ENCODE results near the gene SLC41A3.

Gene SLC41A3

DNA sequence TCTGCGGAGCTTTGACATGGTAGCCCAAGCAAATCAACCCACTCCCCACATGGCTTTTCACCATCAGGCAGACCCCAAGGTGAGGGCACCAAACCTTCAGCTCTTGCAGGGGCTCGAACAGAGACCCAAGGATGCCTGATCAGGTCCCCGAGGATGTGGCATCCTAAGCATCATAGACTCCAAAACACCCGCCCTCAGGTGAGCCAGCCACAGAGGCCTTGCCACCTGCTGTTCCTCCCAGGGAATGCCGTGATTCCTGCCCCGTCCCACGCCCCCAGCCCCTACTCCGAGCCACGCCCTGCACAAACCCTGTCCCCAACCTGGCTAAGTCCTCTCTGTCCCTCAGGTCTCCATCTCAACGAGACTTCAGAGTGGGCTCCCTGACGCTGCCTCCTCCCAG lies 34.7 kb upstream of the SLC41A3 start:
- no peak for TF ChIP-seq ZFX (IDR thresholded peaks at IDR 0.05)
- TF ChIP-seq, protein P1, sequence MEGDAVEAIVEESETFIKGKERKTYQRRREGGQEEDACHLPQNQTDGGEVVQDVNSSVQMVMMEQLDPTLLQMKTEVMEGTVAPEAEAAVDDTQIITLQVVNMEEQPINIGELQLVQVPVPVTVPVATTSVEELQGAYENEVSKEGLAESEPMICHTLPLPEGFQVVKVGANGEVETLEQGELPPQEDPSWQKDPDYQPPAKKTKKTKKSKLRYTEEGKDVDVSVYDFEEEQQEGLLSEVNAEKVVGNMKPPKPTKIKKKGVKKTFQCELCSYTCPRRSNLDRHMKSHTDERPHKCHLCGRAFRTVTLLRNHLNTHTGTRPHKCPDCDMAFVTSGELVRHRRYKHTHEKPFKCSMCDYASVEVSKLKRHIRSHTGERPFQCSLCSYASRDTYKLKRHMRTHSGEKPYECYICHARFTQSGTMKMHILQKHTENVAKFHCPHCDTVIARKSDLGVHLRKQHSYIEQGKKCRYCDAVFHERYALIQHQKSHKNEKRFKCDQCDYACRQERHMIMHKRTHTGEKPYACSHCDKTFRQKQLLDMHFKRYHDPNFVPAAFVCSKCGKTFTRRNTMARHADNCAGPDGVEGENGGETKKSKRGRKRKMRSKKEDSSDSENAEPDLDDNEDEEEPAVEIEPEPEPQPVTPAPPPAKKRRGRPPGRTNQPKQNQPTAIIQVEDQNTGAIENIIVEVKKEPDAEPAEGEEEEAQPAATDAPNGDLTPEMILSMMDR (conservative IDR thresholded peaks at IDR 0.05), result no peak
- no peak overlapping the region for H3K27ac ChIP-seq

DNA sequence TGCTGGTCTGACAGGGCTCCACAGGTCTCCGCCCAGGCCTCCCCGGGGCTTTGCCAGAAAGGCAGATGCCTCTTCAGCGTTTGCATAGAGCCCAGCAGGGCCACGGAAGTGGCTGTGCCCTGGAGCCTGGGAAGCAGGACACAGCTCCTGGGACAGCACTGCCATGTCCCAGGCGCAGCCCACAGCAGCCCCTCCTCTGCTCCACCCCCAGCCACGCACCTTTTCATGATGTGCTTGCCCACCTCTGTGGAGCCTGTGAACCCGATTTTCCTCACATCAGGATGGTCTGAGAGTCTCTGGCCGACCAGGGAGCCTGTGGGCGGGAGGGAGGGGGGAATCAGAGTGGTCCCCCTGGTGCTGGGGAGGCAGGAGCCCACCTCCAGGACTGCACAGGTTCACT lies 33.9 kb upstream of the SLC41A3 start:
- no peak overlapping the region for H3K27ac ChIP-seq

DNA sequence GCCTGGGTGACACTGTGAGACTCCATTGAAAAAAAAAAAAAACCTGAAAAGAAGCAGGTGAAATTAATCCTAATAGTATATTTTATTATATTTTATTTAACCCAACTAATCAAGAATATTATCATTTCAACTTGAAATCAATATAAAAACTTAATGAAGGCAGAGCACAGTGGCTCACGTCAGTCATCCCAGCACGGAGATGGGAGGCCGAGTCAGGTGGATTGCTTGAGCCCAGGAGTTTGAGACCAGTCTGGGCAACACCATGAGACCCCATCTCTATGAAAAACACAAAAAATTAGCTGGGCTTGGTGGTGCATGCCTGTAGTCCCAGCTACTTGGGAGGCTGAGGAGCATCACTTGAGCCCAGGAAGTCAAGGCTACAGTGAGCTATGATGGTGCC lies 33.3 kb upstream of the SLC41A3 start:
- H3K27ac ChIP-seq, result no peak overlapping the region
- TF ChIP-seq ZFX (IDR thresholded peaks at IDR 0.05), result no peak
- TF ChIP-seq, protein P1 (conservative IDR thresholded peaks at IDR 0.05), result no peak

More for the DNA sequence above, 33.9 kb upstream of the SLC41A3 start:
- TF ChIP-seq, protein P1 (conservative IDR thresholded peaks at IDR 0.05), result no peak
- TF ChIP-seq ZFX (IDR thresholded peaks at IDR 0.05), result no peak

DNA sequence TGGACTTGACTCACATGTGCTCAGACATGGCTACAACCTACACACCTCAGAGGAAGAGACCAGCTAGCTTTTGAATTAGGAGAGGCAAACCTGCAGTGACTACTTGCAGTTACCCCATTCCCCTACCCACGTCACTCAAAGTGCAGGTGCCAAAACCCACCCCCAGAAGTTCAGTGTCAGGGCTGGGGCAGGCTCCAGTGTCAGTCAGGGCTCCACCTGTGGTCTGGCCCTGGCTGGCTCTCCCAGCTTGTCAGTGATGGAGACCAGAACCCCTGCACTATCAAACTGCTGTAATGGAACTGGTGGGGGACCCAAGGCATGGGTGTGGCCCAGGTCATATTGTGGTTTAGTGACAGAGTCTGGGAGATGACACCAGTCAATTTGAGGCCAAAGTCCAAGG lies 32.6 kb upstream of the SLC41A3 start:
- TF ChIP-seq, protein P1 (conservative IDR thresholded peaks at IDR 0.05), result no peak
- TF ChIP-seq ZFX (IDR thresholded peaks at IDR 0.05), result no peak
- no peak overlapping the region for H3K27ac ChIP-seq

DNA sequence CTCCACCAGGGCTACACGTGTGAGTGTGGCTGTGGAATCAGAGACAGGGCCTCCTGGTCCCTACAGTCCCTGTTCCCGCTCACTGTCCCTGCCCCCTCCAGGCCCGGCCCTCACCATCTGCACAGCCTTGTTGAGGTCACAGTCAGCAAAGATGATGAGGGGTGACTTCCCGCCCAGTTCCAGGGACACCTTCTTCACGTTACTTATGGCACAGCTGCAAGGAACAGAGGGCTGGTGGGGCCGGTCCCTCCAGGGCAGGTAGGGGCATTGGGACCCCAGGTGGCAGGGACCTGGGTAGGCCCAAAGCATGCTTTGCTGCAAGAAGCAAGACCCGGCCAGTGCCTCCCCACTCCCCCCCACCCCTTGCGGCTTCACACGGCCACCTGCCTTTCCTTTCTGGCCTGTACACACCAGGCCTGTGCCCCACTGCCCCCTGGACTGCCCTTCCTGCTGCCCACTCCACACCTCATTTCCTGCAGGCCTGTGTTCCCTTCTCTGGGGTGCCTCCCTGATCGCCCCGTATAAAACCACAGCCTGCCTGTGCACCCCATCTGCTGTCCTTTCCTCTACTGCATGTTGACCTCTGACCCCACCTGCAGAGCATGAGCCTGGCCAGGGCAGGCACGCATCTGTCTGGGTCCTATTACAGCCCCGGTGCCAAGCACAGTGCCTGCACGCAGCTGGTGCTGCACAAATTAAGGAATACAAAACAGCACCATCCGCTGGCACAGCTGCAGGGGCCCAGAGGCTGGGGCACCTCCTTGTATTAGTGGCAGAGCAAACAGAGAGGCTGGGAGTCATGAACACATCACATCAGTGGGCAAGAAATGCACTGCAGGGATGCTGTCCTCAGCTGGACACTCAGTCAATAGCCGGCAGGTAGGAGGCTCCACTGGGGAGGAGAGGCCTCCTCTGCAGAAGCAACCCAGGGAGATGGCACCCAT lies 30.8 kb upstream of the SLC41A3 start:
- H3K27ac ChIP-seq, result no peak overlapping the region
- no peak for TF ChIP-seq ZFX (IDR thresholded peaks at IDR 0.05)
- TF ChIP-seq, protein P1 (conservative IDR thresholded peaks at IDR 0.05), result no peak

DNA sequence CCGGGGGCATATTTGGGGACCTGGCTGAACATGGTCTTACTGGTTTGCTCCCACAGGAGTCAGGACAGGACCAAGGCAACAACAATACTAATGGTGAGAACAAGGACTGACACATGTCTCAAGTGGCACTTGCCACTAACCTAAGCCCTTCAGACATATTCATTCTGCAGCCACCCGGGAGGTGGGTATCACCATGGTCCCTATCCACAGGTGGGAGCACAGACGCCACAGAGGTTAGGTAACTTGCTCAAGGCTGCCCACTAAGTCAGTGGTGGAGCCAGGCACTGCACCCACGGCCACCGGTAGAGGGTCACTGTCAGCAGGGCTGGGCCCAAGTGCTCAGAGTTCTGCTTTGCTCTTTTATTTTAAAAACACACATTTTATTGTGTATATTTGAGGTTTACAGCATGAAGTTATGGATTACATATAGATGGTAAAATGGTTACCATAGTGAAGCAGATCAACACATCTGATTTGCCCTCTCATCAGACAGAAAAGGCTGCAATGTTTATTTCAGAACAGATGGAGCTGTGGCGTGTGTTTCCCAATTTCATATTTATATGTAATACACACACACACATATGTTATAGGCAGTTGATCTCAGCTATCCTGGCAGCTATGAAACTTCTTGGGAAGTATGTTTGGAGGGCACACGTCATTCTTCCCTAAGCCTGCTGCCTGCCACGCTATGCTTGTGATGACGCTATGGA lies 30.0 kb upstream of the SLC41A3 start:
- TF ChIP-seq, protein P1 (conservative IDR thresholded peaks at IDR 0.05), result no peak; the same call in 1 of the 2 replicates
- H3K27ac ChIP-seq, result no peak overlapping the region

DNA sequence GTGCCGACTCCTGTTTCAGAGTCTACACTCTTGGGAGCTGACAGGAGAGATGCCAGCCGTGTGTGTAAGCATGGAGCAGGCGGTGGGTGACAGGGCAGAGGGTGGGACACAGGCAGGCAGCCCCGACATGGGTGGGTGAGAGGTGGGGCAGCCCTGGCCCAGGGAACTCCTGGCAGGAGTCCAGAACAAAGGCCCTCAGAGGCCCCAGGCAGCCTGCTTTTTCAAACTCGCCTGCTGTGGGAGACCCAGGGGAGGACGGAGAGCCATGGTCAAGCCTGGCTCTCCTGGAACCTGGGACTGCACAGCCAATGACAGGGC lies 29.3 kb upstream of the SLC41A3 start:
- TF ChIP-seq, protein P1 (conservative IDR thresholded peaks at IDR 0.05), result no peak
- TF ChIP-seq ZFX (IDR thresholded peaks at IDR 0.05), result no peak
- H3K27ac ChIP-seq, result no peak overlapping the region

Data from C4-2B (cell line).